Activated CD4-positive, alpha-beta T cell treated with anti-CD3 and anti-CD28 coated beads, Interleukin-2, amount 50 U/mL, for 1 hour (primary cell): Measurements from ENCODE around the gene HTR2A.
"Not testable (repeated sequence)": the region's sequence is repeated elsewhere in the genome, so short reads cannot be mapped to it uniquely, and the experiment has no call there.

ENCODE experiments used
- DNase-seq: peaks from one replicate; pipeline ENCODE4 v3.0.0-alpha.2; 2020

HTR2A gene

GRCh38 chr13:46866150-46866549 lies 30.7 kb downstream of the HTR2A start:
- no peak for DNase-seq

GRCh38 chr13:46864941-46865340 lies 31.9 kb downstream of the HTR2A start:
- no peak for DNase-seq

GRCh38 chr13:46861959-46862358 lies 34.9 kb downstream of the HTR2A start:
- DNase-seq = no peak

- DNase-seq = no peak
These were observed 36.1 kb downstream of the HTR2A start for GRCh38 chr13:46860722-46861121.

- DNase-seq = no peak
These were observed 38.1 kb downstream of the HTR2A start for GRCh38 chr13:46858776-46859175.

GRCh38 chr13:46858163-46858562 lies 38.7 kb downstream of the HTR2A start:
- no peak for DNase-seq

- DNase-seq = no peak
These were observed 41.2 kb downstream of the HTR2A start for GRCh38 chr13:46855664-46856063.

GRCh38 chr13:46855166-46855565 lies 41.7 kb downstream of the HTR2A start:
- no peak for DNase-seq

- no peak for DNase-seq
These were observed 44.7 kb downstream of the HTR2A start for GRCh38 chr13:46852168-46852567.

- no peak for DNase-seq
These were observed 46.6 kb downstream of the HTR2A start for GRCh38 chr13:46850214-46850613.

GRCh38 chr13:46846726-46847125 lies 50.1 kb downstream of the HTR2A start:
- no peak for DNase-seq

GRCh38 chr13:46845146-46845545 lies 51.7 kb downstream of the HTR2A start:
- DNase-seq = no peak

- DNase-seq = no peak
These were observed 52.4 kb downstream of the HTR2A start for GRCh38 chr13:46844431-46844830.

- no peak for DNase-seq
These were observed 57.5 kb downstream of the HTR2A start for GRCh38 chr13:46839399-46839798.

GRCh38 chr13:46834657-46835056 lies 62.2 kb downstream of the HTR2A start:
- DNase-seq = no peak

GRCh38 chr13:46831588-46832194 lies 65.2 kb downstream of the HTR2A start:
- peak; percentile 4 for DNase-seq

GRCh38 chr13:46830405-46831005 lies 66.3 kb downstream of the HTR2A start:
- DNase-seq = no peak

- no peak for DNase-seq
These were observed 74.3 kb downstream of the HTR2A start for GRCh38 chr13:46822551-46822950.

GRCh38 chr13:46817838-46818476 lies 78.9 kb downstream of the HTR2A start:
- no peak for DNase-seq

GRCh38 chr13:46817095-46817494 lies 79.8 kb downstream of the HTR2A start:
- DNase-seq = no peak

GRCh38 chr13:46816371-46816770 lies 80.5 kb downstream of the HTR2A start:
- DNase-seq = no peak

GRCh38 chr13:46812301-46812797 lies 84.5 kb downstream of the HTR2A start:
- no peak for DNase-seq

GRCh38 chr13:46810440-46810839 lies 86.4 kb downstream of the HTR2A start:
- DNase-seq = no peak

GRCh38 chr13:46804921-46805320 lies 91.9 kb downstream of the HTR2A start:
- not testable (repeated sequence) for DNase-seq
